Measurements from ENCODE around the gene UIMC1. TPM values are rescaled to one million over a fixed set of nuclear protein-coding genes. Genes with fewer than 3 reads are reported as not detected.

The UIMC1 gene
- total and polyA plus RNA-seq, 2 of the 4 experiments (the other 2 are of a cell fraction) = 19.5 to 27.6 TPM

DNA sequence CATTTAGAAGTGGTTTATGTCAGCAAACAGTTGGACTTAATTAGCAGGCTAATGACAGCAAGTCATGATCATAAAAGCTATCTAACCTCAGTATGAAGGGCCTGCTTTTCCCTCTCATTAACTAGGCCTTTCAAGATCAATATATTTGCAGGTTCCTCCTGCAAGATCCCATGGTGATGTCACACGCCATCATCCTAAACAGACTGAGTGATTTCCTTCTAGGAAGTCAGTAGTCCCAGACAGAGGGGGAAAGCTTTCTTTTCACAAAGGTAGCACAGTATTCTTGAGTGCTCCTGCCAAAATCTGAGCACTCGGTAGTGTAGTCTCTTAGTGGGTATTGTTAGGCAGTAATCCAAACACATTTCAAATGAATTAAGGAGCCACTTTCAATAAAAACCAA lies 52.5 kb downstream of the UIMC1 start:
- no peak overlapping the region for H2BK20ac ChIP-seq (ENCODE audit: low read depth, low read length)
- H3K4me2 ChIP-seq (ENCODE audit: low read depth, low read length) = no peak overlapping the region
- H4K5ac ChIP-seq (ENCODE audit: low read depth, low read length) = no peak overlapping the region
- dilution Hi-C loops (cut with HindIII; ENCODE audit: low sequenced_read_pairs, unreplicated experiment) (no loop called here), in situ Hi-C loops (cut with MboI; ENCODE audit: low sequenced_read_pairs) (no loop called here), intact Hi-C loops (cut with micrococcal nuclease) (no loop called here)
- whole genome bisulfite sequencing, 2 experiments (ENCODE audit: extremely low coverage in 2 of 2, insufficient read length in 1 of 2) = no CpG with 5 or more reads among the region's 2 CpGs
- CTCF ChIA-PET = interaction anchor here (1.6 kb wide), 1 partner anchor 12 kb away, joined by 3 read pairs; no protein-coding TSS in a partner anchor
- H4K91ac ChIP-seq (ENCODE audit: insufficient read depth, low read depth, low read length) = no peak overlapping the region
- no peak overlapping the region for H2BK15ac ChIP-seq (ENCODE audit: low read depth, low read length)
- H2AK5ac ChIP-seq (ENCODE audit: low read depth, low read length) = no peak overlapping the region
- H3K27me3 ChIP-seq (ENCODE audit: control insufficient read depth, insufficient read depth, low read length) = no peaks in the 10 kb centered on the region
- no peak for DNase-seq
- ATAC-seq (ENCODE audit: low read depth) = no peak
- peaks cover 16% of the 10 kb centered on the region for H3K36me3 ChIP-seq (ENCODE audit: control insufficient read depth, insufficient read depth, low read length)
- H3K23ac ChIP-seq (ENCODE audit: low read depth, low read length) = 0 out of 2 replicates have a peak overlapping the region, but pooled peaks have one; percentile 36
- no peak overlapping the region for H3K4me3 ChIP-seq (ENCODE audit: insufficient read depth, low read depth, low read length)
- H4K8ac ChIP-seq (ENCODE audit: low read depth in 2 of 2, low read length in 2 of 2) = no peak overlapping the region
- H2AFZ ChIP-seq (replicated peaks; ENCODE audit: low read length, poor library complexity) = no peak overlapping the region
- no peak overlapping the region for H3K27ac ChIP-seq (ENCODE audit: insufficient read depth, low read length)
- H2BK5ac ChIP-seq (ENCODE audit: low read depth, low read length, poor library complexity, severe bottlenecking) = no peak overlapping the region
- peaks cover 17 to 19% of the 10 kb centered on the region in 2 experiments; a peak in 3 of 4 replicates for H3K79me1 ChIP-seq (ENCODE audit: low read depth in 1 of 2, low read length in 2 of 2)
- no peak overlapping the region for H3K56ac ChIP-seq (ENCODE audit: extremely low read depth, insufficient read depth, low read length)
- no peaks in the 10 kb centered on the region for H3K4me1 ChIP-seq (ENCODE audit: control insufficient read depth, insufficient read depth, low read length)
- H2AK9ac ChIP-seq (replicated peaks; ENCODE audit: low read depth, low read length, poor library complexity) = no peak overlapping the region
- POLR2A ChIA-PET (ENCODE audit: unreplicated experiment) = no interaction called here
- no peak overlapping the region for H3K4ac ChIP-seq (ENCODE audit: low read depth, low read length)
- H4K20me1 ChIP-seq (ENCODE audit: insufficient read depth, low read length) = peaks cover 9% of the 10 kb centered on the region; the same call in 1 of the 2 replicates
- no peak overlapping the region for H3K9ac ChIP-seq (ENCODE audit: low read depth, low read length)
- H3K9me3 ChIP-seq (ENCODE audit: control insufficient read depth, insufficient read depth, low read length) = no peaks in the 10 kb centered on the region
- H3K18ac ChIP-seq (ENCODE audit: low read depth, low read length) = no peak overlapping the region
- no TSS peak for BruUV-seq (replicated peaks)
- H3K14ac ChIP-seq (replicated peaks; ENCODE audit: low read depth, low read length) = no peak overlapping the region
- TF ChIP-seq MAFK (IDR thresholded peaks at IDR 0.05; ENCODE audit: low read depth, low read length) (no peak), CHD1 (IDR thresholded peaks at IDR 0.05; ENCODE audit: low read depth, low read length) (no peak)
- no peak overlapping the region for H2BK120ac ChIP-seq (ENCODE audit: low read depth, low read length)
- H3K9me1 ChIP-seq (ENCODE audit: insufficient read depth, low read length) = no peaks in the 10 kb centered on the region

Measured in IMR-90 (cell line).